Right lobe of liver (tissue), 4 donors: ENCODE data around the gene HMGCR.

Experiments
- POLR2A ChIP-seq: fragments of 450-650 bp; IDR thresholded peaks from one replicate; pipeline ENCODE4 v1.6.1; 2017; ENCODE audit warnings: antibody characterized with exemption, mild to moderate bottlenecking
- TF ChIP-seq, protein P1 (sequence below), 4 donors: fragments of 200-600 bp in 3 of 4; fragments of 450-650 bp in 1 of 4; IDR thresholded peaks; one replicate each; pipeline versions ENCODE4 v1.5.1 to v1.8.0; 2016 to 2022; ENCODE audit warnings: antibody characterized with exemption in 4 of 4, mild to moderate bottlenecking in 2 of 4
- donor health status: DM: no; HTN: no; CAD: no.
- donor health status: DM: no; HTN: no; CAD: no.
- donor health status: DM: no; HTN: yes; CAD: no.

DNA sequence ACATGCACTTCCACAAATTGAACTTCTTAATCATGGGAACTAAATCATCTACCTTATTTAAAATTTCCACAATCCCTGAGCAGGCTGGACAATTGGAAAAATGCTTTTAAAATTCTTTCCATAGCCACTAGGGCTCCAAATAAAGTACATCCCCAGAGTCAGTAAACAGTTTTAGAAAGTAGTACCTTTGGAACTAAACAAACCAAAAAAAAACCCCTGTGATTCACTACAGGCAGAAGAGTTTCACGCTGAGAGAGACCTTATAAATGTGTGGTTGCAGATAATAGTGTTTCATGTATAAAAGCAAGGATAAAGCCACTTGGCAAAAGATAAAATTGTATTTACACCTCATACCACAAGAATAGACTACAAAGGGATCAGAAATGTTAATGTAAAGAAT lies 11.8 kb upstream of the HMGCR start:
- TF ChIP-seq, protein P1, sequence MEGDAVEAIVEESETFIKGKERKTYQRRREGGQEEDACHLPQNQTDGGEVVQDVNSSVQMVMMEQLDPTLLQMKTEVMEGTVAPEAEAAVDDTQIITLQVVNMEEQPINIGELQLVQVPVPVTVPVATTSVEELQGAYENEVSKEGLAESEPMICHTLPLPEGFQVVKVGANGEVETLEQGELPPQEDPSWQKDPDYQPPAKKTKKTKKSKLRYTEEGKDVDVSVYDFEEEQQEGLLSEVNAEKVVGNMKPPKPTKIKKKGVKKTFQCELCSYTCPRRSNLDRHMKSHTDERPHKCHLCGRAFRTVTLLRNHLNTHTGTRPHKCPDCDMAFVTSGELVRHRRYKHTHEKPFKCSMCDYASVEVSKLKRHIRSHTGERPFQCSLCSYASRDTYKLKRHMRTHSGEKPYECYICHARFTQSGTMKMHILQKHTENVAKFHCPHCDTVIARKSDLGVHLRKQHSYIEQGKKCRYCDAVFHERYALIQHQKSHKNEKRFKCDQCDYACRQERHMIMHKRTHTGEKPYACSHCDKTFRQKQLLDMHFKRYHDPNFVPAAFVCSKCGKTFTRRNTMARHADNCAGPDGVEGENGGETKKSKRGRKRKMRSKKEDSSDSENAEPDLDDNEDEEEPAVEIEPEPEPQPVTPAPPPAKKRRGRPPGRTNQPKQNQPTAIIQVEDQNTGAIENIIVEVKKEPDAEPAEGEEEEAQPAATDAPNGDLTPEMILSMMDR (IDR thresholded peaks at IDR 0.05): peak; percentile 23 to 44 (median 38)
- no peak for TF ChIP-seq POLR2A
